ENCODE results near the gene TNFAIP8L1. TPM values are rescaled to one million over a fixed set of nuclear protein-coding genes. Genes with fewer than 3 reads are reported as not detected.

Gene TNFAIP8L1
- total and polyA plus RNA-seq, 2 of the 8 experiments (the other 6 are each of a cell fraction or from before 2014, with no cell fraction given) = 3.2 to 6.1 TPM

GRCh38 chr19:4688587-4688986 lies 49.3 kb downstream of the TNFAIP8L1 start:
- H3K4me3 ChIP-seq (ENCODE audit: extremely low read depth in 1 of 4, insufficient read depth in 2 of 4, low read depth in 3 of 4, low read length in 4 of 4) = no peak overlapping the region
- no peaks in the 10 kb centered on the region for H3K79me1 ChIP-seq (ENCODE audit: low read depth, low read length)
- FAIRE-seq = no peak
- TF ChIP-seq YY1 (IDR thresholded peaks at IDR 0.05; ENCODE audit: low read depth, low read length) (no peak), POLR2AphosphoS5 (IDR thresholded peaks at IDR 0.05; ENCODE audit: low read depth, low read length) (no peak)
- H3K23me2 ChIP-seq (ENCODE audit: low read depth, low read length) = no peaks in the 10 kb centered on the region
- no peaks in the 10 kb centered on the region for H3K27me3 ChIP-seq (replicated peaks in 1 of 4; ENCODE audit: control insufficient read depth in 3 of 4, extremely low read depth in 1 of 4, insufficient read depth in 3 of 4, low read length in 3 of 4)
- H4K8ac ChIP-seq (ENCODE audit: extremely low read depth, insufficient read depth, low read length) = no peak overlapping the region
- H4K91ac ChIP-seq (replicated peaks; ENCODE audit: insufficient read length, low read length) = no peak overlapping the region
- H3K79me2 ChIP-seq (ENCODE audit: control insufficient read depth in 1 of 2, insufficient read depth in 2 of 2, low read length in 2 of 2) = no peaks in the 10 kb centered on the region
- no peak overlapping the region for H3K4me2 ChIP-seq (ENCODE audit: insufficient read depth in 1 of 2, low read depth in 2 of 2, low read length in 2 of 2)
- no peak overlapping the region for H3K9ac ChIP-seq (replicated peaks in 1 of 4; ENCODE audit: extremely low read depth in 1 of 4, low read depth in 3 of 4, low read length in 3 of 4)
- H2AFZ ChIP-seq (ENCODE audit: low read length) = no peak overlapping the region
- H3K56ac ChIP-seq (replicated peaks; ENCODE audit: insufficient read length, low read depth, low read length) = no peak overlapping the region
- peaks cover 2 to 10% of the 10 kb centered on the region in 2 experiments for H4K20me1 ChIP-seq (replicated peaks in 1 of 2; ENCODE audit: control insufficient read depth in 1 of 2, insufficient read depth in 2 of 2, low read length in 2 of 2)
- H2AK5ac ChIP-seq (ENCODE audit: low read depth, low read length) = no peak overlapping the region
- no peak overlapping the region for H2BK12ac ChIP-seq (ENCODE audit: low read depth, low read length)
- H2BK5ac ChIP-seq (ENCODE audit: low read depth, low read length) = no peak overlapping the region
- H3K9me3 ChIP-seq (ENCODE audit: insufficient read depth in 2 of 2, low read depth in 1 of 2, low read length in 1 of 2) = no peaks in the 10 kb centered on the region
- H4K5ac ChIP-seq (ENCODE audit: insufficient read length, low read depth, low read length) = no peak overlapping the region
- H2BK120ac ChIP-seq (replicated peaks; ENCODE audit: low read depth, low read length) = no peak overlapping the region
- CTCF ChIA-PET (ENCODE audit: partially characterized antibody) = interaction anchor here (0.5 to 1.5 kb wide), 4 partner anchors 11 to 873 kb away, joined by 3 to 9 read pairs (median 5); no protein-coding TSS in a partner anchor
- H2BK15ac ChIP-seq (ENCODE audit: low read length) = no peak overlapping the region
- peaks cover 5 to 32% (median 19%) of the 10 kb centered on the region in 4 experiments; a peak in 6 of 8 replicates for H3K36me3 ChIP-seq (ENCODE audit: control insufficient read depth in 2 of 4, insufficient read depth in 4 of 4, low read length in 3 of 4)
- no peak overlapping the region for H3K4ac ChIP-seq (replicated peaks; ENCODE audit: insufficient read length, low read depth, low read length)
- no peak overlapping the region for H3K18ac ChIP-seq (ENCODE audit: extremely low read depth, low read length)
- 90% methylated on average over 23 of the region's 26 CpGs; no CpG with 5 or more reads in 1 of the 2 experiments for WGBS, 2 experiments (ENCODE audit: extremely low coverage in 1 of 2, insufficient coverage in 1 of 2, insufficient read length in 1 of 2, insufficient replicate concordance in 2 of 2, low coverage in 1 of 2, low lambda C conversion rate in 2 of 2, missing lambda C conversion rate in 1 of 2)
- no peak overlapping the region for H3K23ac ChIP-seq (ENCODE audit: insufficient read length)
- POLR2A ChIA-PET (ENCODE audit: partially characterized antibody) = interaction anchor here (1.2 to 1.8 kb wide), 3 partner anchors 8 to 10 kb away, joined by 6 to 7 read pairs (median 6); no protein-coding TSS in a partner anchor
- H3K27ac ChIP-seq (ENCODE audit: low read depth, low read length) = no peak overlapping the region
- H2BK20ac ChIP-seq (ENCODE audit: low read length) = no peak overlapping the region
- H3K4me1 ChIP-seq (replicated peaks in 1 of 4; ENCODE audit: control insufficient read depth in 3 of 4, insufficient read depth in 4 of 4, low read length in 3 of 4) = no peaks in the 10 kb centered on the region
- DNase-seq (ENCODE audit: low read depth in 1 of 2, low spot score in 2 of 2) = no peak
- H3K14ac ChIP-seq (ENCODE audit: insufficient read length) = no peak overlapping the region
